Vagina (tissue), 2 donors: ENCODE results near the gene TEX51. TPM values are rescaled to one million over a fixed set of nuclear protein-coding genes. Genes with fewer than 3 reads are reported as not detected.

Source experiments
- DNase-seq, 2 donors: peaks; one replicate each; pipeline ENCODE4 v3.0.0-alpha.2; 2017; ENCODE audit errors: extremely low spot score in 2 of 2
- H3K27ac ChIP-seq: fragments of 200-600 bp; sonication (generic); one replicate; pipeline ENCODE4 v1.5.1; 2019
- H3K27me3 ChIP-seq: fragments of 200-600 bp; sonication (generic); one replicate; pipeline ENCODE4 v1.5.1; 2019
- H3K36me3 ChIP-seq, 2 donors: fragments of 200-600 bp; sonication (generic); one replicate each; pipeline ENCODE4 v1.5.1; 2017 to 2019
- H3K4me1 ChIP-seq: fragments of 200-600 bp; sonication (generic); one replicate; pipeline ENCODE4 v1.5.1; 2019
- H3K4me3 ChIP-seq, 2 donors: fragments of 200-600 bp; sonication (generic); 1 replicate in 1 of 2; 2 replicates in 1 of 2; pipeline ENCODE4 v1.5.1; 2016 to 2019
- H3K9me3 ChIP-seq: fragments of 200-600 bp; sonication (generic); one replicate; pipeline ENCODE4 v1.5.1; 2019
- POLR2A ChIP-seq, 2 donors: fragments of 450-650 bp; IDR thresholded peaks; one replicate each; pipeline ENCODE4 v1.6.1; 2017; ENCODE audit warnings: antibody characterized with exemption in 2 of 2, mild to moderate bottlenecking in 2 of 2, moderate library complexity in 2 of 2
- POLR2AphosphoS5 ChIP-seq, 2 donors: sonication (generic); formaldehyde crosslinking; IDR thresholded peaks; one replicate each; pipeline ENCODE4 v1.9.0; 2017; ENCODE audit warnings: antibody characterized with exemption in 2 of 2, mild to moderate bottlenecking in 2 of 2, low read depth in 1 of 2; ENCODE audit not compliant: insufficient read depth in 1 of 2
- intact Hi-C: fragments of 100-400 bp; cut with DNase I; formaldehyde crosslinking; loops from one replicate; pipeline ENCODE4 v1.15.1; 2023
- total RNA-seq: library from RNA; depleted of rRNA; stranded (reverse); fragments of >200 nt; gene quantifications from one replicate; pipeline ENCODE4 v1.2.3, GENCODE V29; 2016
- TF ChIP-seq, protein P1 (sequence below), 3 experiments: fragments of 450-650 bp in 2 of 3; fragments of 200-600 bp in 1 of 3; sonication (generic) in 1 of 3; IDR thresholded peaks; one replicate each; pipeline ENCODE4 v1.5.1; 2017 to 2019; ENCODE audit warnings: antibody characterized with exemption in 3 of 3, mild to moderate bottlenecking in 2 of 3, moderate library complexity in 2 of 3

TEX51 gene
- total RNA-seq, 1 donor from 2014 or later = not detected

DNA sequence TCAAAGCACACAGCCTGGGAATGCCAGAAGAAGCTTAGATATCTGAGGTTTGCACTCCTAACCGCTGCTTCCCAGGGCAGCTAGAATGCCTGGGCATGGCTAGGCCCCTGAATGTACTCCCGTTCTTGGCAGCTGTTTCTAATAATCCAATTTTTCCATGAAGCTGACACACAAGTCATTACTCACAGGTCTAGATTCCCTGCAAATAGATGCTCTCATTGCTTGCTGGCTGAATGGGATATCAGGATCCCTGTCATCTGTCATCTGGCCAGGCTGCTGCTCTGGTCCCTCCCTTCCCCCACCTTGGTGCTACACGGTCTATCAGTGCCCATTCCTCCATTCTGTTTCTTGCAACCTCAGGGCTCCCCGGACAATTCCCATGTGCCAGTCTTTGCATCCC, 40.7 kb upstream of the TEX51 start:
- Histone ChIP-seq H3K4me3 (no peak overlapping the region), H3K4me1 (no peaks in the 10 kb centered on the region), H3K9me3 (no peaks in the 10 kb centered on the region), H3K36me3 (no peaks in the 10 kb centered on the region), H3K27ac (no peak overlapping the region), H3K27me3 (no peaks in the 10 kb centered on the region)
- intact Hi-C loops = no loop called here
- TF ChIP-seq POLR2A (IDR thresholded peaks at IDR 0.05) = no peak
- TF ChIP-seq, protein P1, sequence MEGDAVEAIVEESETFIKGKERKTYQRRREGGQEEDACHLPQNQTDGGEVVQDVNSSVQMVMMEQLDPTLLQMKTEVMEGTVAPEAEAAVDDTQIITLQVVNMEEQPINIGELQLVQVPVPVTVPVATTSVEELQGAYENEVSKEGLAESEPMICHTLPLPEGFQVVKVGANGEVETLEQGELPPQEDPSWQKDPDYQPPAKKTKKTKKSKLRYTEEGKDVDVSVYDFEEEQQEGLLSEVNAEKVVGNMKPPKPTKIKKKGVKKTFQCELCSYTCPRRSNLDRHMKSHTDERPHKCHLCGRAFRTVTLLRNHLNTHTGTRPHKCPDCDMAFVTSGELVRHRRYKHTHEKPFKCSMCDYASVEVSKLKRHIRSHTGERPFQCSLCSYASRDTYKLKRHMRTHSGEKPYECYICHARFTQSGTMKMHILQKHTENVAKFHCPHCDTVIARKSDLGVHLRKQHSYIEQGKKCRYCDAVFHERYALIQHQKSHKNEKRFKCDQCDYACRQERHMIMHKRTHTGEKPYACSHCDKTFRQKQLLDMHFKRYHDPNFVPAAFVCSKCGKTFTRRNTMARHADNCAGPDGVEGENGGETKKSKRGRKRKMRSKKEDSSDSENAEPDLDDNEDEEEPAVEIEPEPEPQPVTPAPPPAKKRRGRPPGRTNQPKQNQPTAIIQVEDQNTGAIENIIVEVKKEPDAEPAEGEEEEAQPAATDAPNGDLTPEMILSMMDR (IDR thresholded peaks at IDR 0.05) = no peak
- TF ChIP-seq POLR2AphosphoS5 (IDR thresholded peaks at IDR 0.05; ENCODE audit: insufficient read depth in 1 of 2, low read depth in 1 of 2) = no peak
- no peak for DNase-seq

DNA sequence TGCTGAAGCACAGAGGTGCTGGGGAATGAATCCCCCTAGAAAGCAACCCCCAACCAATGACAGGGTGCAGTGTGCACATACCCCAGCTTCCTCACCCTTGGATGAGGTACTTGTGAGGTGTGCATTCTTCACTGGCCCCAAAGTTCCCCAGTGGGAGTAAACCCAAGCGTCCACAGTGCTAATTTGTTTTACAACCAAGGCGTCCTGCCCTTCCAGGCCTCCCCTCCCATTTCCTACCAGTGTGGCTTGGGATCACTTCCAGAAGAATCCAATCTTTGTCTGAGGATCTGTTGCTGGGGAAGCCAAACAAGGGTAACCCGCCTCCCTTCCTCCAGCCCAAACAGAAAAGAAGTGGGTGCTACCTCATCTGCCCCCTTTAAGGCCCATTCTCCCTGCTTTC, 40.3 kb upstream of the TEX51 start:
- Histone ChIP-seq H3K4me3 (no peak overlapping the region), H3K9me3 (no peaks in the 10 kb centered on the region), H3K27me3 (no peaks in the 10 kb centered on the region), H3K27ac (no peak overlapping the region), H3K4me1 (no peaks in the 10 kb centered on the region), H3K36me3 (no peaks in the 10 kb centered on the region)
- peak; percentile 49 to 62 for DNase-seq
- TF ChIP-seq POLR2A (IDR thresholded peaks at IDR 0.05) = no peak
- TF ChIP-seq POLR2AphosphoS5 (IDR thresholded peaks at IDR 0.05; ENCODE audit: insufficient read depth in 1 of 2, low read depth in 1 of 2) = no peak
- TF ChIP-seq, protein P1 (IDR thresholded peaks at IDR 0.05) = no peak
- intact Hi-C loops = no loop called here

DNA sequence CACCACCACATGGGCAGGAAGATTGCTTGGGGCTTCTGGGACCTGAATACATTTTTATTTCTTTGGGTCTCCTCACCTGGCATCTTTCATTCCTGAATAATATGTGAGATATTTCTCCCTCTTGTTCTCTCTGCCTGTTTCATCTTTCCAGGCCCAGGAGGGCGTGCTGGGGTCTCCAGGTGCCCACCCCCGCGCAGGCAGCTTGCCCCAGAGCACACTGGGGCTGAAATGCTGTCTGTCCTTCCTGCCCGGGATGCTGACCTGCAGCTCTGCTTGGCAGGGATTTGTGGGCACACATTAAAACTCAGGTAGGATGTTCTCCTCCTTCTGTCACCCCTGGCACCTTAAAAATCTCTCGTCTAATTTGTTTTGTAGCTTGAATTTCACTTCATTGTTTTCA, 39.7 kb upstream of the TEX51 start:
- Histone ChIP-seq H3K9me3 (no peaks in the 10 kb centered on the region), H3K27ac (no peak overlapping the region), H3K36me3 (no peaks in the 10 kb centered on the region), H3K27me3 (no peaks in the 10 kb centered on the region), H3K4me3 (no peak overlapping the region), H3K4me1 (no peaks in the 10 kb centered on the region)
- peak in 1 of 2 donors; percentile 19 for DNase-seq
- TF ChIP-seq POLR2A (IDR thresholded peaks at IDR 0.05) (no peak), POLR2AphosphoS5 (IDR thresholded peaks at IDR 0.05; ENCODE audit: insufficient read depth in 1 of 2, low read depth in 1 of 2) (no peak)
- TF ChIP-seq, protein P1 (IDR thresholded peaks at IDR 0.05) = no peak
- intact Hi-C loops = no loop called here

DNA sequence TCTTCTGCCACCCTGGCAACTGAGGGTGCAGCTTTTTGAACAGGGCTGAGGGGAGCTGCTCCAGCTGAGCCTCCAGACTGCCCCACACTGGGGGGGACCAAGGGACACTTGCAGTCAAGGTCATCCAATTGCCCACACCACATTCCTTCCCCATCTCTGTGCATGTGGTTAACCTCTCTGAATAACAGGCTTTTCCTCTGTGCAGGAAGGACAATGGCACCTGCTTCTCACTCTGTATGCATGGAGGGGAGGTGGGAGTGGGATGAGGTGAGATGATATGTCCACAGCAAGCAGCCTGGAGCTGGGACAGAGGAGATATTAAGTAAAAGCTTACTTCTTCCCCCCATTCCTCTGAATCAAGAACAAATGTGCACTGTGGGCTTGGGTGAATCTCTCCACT, 39.1 kb upstream of the TEX51 start:
- DNase-seq = peak in 1 of 2 donors; percentile 40

DNA sequence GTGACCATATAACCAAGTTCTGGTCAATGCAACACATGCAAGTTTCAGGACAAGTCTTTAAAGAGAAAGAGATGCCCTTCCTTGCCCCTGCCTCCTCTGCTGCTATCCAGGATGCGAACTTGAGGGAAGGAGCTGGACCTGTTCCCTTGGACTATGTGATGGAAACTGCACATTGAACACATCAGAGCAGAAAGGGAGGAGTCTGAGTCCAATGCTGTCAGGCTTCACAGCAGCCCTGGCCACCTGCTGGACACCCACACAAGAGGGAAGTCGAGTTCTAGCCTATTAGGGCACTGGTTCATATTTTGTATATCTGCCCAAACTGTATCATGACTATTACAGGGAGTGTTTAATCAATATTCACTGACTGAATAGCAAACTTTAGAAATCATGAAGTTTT, 38.3 kb upstream of the TEX51 start:
- DNase-seq = peak in 1 of 2 donors; percentile 34
- Histone ChIP-seq H3K4me3 (no peak overlapping the region), H3K27ac (no peak overlapping the region), H3K27me3 (no peaks in the 10 kb centered on the region), H3K9me3 (no peaks in the 10 kb centered on the region), H3K36me3 (no peaks in the 10 kb centered on the region), H3K4me1 (no peaks in the 10 kb centered on the region)
- TF ChIP-seq POLR2A (IDR thresholded peaks at IDR 0.05) (no peak), POLR2AphosphoS5 (IDR thresholded peaks at IDR 0.05; ENCODE audit: insufficient read depth in 1 of 2, low read depth in 1 of 2) (no peak)
- TF ChIP-seq, protein P1 (IDR thresholded peaks at IDR 0.05) = no peak
- intact Hi-C loops = no loop called here

More for the DNA sequence above, 39.1 kb upstream of the TEX51 start:
- Histone ChIP-seq H3K36me3 (no peaks in the 10 kb centered on the region), H3K27me3 (no peaks in the 10 kb centered on the region), H3K9me3 (no peaks in the 10 kb centered on the region), H3K27ac (no peak overlapping the region), H3K4me3 (no peak overlapping the region), H3K4me1 (no peaks in the 10 kb centered on the region)
- TF ChIP-seq POLR2A (IDR thresholded peaks at IDR 0.05) (no peak), POLR2AphosphoS5 (IDR thresholded peaks at IDR 0.05; ENCODE audit: insufficient read depth in 1 of 2, low read depth in 1 of 2) (no peak)
- TF ChIP-seq, protein P1 (IDR thresholded peaks at IDR 0.05) = no peak
- intact Hi-C loops = no loop called here
